NCI-H2171 (cell line): ENCODE measurements around the gene NAB1.
"Not testable (repeated sequence)": the region's sequence is repeated elsewhere in the genome, so short reads cannot be mapped to it uniquely, and the experiment has no call there.

ENCODE experiments used
- DNase-seq: peaks from one replicate; lab custom pipeline; 2025; lab: John Stamatoyannopoulos, UW

Gene NAB1

DNA sequence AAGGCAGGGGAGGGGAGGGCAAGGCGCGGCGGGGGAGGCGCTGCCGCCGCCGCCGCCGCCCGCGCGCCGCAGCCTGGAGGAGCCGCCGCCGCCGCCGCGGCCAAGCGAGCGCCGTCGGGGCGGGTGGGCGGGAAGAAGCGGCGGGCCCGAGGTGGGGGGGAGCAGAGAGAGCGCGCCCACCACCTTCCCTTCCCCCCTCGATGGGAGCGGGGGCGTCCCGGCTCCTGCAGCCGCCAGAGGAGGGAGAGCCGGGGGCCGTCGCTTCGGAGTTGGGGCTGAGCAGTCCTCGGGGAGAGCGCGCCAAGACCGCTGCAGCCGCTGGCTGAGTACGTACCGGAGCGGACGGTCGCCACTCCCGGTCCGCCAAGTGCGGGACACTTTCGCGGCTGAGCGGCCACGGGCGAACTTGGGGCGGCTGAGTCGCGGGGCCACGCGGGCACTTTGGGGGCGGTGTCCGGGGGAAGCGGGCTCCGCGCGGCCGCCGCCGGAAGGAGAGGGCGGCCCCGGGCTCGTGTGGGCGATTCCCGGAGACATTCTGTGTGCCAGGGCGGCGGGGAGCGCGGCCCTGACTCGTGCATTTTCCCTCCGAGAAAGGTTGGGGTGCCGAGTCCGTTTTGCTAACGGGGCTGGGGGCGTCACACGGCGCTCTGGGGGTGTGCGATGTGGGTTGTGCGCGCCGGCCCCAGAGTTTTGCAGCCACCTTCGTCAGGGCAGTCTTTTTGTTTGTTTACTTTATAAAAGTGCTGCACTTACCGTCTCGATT lies at the start of gene NAB1:
Gene NAB1 (plus strand): TSS at position 49 of the 763 bp plus-strand sequence. CDS start 10,094 bp downstream, outside the sequence.
- peak; percentile 47 for DNase-seq

GRCh38 chr2:190599546-190600220 lies 49.2 kb upstream of the NAB1 start:
- DNase-seq = peak; percentile 73

GRCh38 chr2:190600293-190601103 lies 48.4 kb upstream of the NAB1 start:
- no peak for DNase-seq

DNA sequence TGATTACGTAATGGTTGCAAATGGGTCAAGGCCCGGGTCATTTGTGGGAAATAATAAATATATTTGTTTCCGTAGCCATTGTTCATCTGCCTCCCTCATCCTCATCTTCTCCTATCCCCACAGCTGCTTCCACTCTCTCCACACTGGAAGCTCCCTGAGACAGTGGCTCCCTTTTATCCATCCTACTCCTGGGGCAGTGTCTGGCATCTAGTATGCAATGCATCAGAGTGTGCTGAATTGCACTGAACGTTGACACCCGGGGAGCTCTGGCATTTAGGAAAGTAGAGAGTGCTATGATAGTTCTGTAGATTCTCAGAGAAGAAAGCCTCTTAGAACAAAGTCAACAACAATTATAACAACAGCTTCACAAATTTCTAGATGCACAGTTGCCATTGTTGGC lies 45.5 kb upstream of the NAB1 start:
- no peak for DNase-seq

- DNase-seq = no peak
Measured at GRCh38 chr2:190607014-190607597, 41.8 kb upstream of the NAB1 start.

DNA sequence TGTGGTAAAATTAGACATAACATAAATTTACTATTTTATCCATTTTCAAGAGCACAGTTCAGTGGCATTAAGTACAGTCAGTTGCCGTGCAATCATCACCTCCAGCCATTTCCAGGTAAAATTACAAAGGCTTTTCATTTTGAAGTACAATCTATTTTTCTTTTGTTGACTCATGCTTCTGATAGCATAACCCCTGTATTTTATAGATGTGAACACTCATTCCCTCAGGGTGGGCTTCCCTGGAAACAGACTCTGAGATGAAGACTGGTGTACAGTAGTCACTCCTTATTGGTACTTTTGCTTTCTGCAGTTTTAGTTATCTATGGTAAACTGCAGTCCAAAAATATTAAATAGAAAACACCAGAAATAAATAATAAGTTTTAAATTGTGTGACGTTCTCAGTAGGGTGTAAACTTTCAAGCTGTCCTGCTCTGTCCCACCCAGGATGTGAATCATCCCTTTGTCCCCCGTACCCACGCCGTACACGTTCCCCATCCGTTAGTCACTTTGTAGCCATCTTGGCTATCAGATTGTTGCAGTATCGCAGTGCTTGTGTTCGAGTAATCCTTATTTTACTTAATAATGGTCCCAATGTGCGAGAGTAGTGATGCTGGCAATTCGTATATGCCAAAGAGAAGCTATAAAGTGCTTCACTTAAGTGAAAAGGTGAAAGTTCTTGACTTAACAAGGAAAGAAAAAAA lies 41.1 kb upstream of the NAB1 start:
- no peak for DNase-seq

GRCh38 chr2:190608863-190609262 lies 40.0 kb upstream of the NAB1 start:
- DNase-seq = not testable (repeated sequence)

DNA sequence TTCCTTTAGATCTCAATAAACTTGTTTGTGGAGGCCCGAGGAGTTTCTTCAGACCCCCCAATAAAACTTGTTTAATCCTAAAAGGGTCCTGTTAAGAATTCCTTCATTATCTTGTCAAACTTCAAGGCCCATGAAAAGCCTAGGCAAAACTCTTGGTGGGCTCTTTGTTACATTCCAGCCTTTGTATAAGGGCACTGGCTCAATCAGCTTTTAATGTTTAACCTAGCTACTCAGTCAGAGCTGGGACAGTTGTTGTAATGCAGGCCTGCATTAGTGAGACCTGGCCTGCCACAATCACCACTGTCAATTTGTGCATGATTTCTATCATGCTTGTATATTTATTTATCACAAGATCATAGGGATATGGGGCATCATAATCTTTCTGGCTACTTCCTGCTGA lies 39.5 kb upstream of the NAB1 start:
- DNase-seq = not testable (repeated sequence)

- not testable (repeated sequence) for DNase-seq
Measured at GRCh38 chr2:190610528-190610927, 38.4 kb upstream of the NAB1 start.

DNA sequence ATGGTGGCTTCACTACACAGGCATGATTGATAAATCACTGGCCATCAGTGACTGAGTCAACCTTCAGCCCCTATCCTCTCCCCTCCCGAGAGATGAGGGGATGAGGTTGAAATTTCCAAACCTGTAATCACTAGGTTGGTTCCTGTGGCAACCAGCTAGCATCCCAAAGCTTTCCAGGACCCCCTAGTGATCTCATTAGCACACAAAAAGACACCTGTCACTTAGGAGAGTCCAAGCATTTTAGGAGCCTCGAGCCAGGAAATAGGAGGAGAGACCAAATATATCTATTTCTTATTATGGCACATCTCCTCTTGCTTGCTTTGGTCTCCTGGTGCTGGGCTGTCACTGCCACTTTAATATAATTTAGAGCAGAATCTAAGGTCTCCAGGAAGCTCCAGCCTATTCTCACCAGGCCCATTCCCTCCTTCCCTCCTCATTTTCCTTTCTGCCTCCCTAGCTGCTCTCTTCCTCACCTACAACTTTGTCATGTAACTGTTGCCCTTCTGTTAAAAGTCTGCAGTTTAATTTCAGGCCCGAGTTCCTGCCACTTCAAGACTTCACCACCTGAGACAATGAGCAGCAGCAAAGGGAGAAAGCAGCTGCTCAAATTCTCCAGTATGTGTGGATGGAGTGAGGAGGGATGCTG lies 33.2 kb upstream of the NAB1 start:
- DNase-seq = no peak

GRCh38 chr2:190618030-190618429 lies 30.9 kb upstream of the NAB1 start:
- DNase-seq = no peak

DNA sequence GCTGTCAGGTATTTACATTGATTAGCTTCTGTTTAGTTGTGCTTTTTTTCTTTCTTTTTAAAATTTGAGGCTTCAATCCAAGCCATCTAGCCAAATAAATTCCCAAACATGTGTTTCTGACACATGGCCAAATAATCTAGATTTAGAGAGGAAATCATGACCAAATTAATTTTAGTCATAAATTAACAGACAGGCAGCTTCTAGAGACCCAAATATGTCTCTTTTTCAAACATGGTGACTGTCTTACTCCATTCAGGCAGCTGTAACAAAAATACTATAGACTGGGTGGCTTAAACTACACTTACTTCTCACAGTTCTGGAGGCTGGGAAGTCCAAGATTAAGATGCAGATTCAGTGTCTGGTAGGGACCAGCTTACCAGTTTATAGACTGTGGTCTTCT lies 23.2 kb upstream of the NAB1 start:
- DNase-seq = no peak

GRCh38 chr2:190626641-190627210 lies 22.2 kb upstream of the NAB1 start:
- no peak for DNase-seq

- DNase-seq = peak; percentile 58
Measured at GRCh38 chr2:190627448-190628412, 21.2 kb upstream of the NAB1 start.

- DNase-seq = no peak
Measured at GRCh38 chr2:190628591-190629319, 20.1 kb upstream of the NAB1 start.

GRCh38 chr2:190634381-190634780 lies 14.5 kb upstream of the NAB1 start:
- DNase-seq = no peak

DNA sequence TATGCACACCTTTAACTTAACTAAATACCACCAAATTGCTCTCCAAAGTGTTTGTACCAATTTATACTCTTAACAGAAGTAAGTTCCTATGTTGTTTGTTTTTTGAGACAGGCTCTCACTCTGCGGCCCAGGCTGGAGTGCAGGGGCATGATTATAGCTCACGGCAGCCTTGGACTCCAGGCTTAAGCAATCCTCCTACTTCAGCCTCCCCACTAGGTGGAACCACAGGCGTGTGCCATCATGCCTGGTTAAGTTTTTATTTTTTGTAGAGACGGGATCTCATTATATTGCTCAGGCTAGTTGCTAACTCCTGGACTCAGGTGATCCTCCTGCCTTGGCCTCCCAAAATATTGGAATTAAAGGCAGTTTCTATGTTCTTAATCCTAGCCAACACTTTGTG lies 13.1 kb upstream of the NAB1 start:
- DNase-seq = no peak

GRCh38 chr2:190636361-190636760 lies 12.5 kb upstream of the NAB1 start:
- no peak for DNase-seq

- no peak for DNase-seq
Measured at GRCh38 chr2:190637281-190637734, 11.6 kb upstream of the NAB1 start.
